GM18868 (cell line): ENCODE measurements around the gene TSPAN15.

Source experiments
- ATAC-seq: cut with Tn5 transposase; IDR thresholded peaks from one replicate; pipeline ENCODE4 v1.9.1; 2021; ENCODE audit warnings: mild to moderate bottlenecking, moderate library complexity; ENCODE audit not compliant: unreplicated experiment

The TSPAN15 gene

GRCh38 chr10:69499726-69500689 is 48.7 kb downstream of the TSPAN15 start:
- no peak for ATAC-seq

- ATAC-seq: no peak
These were observed 49.7 kb downstream of the TSPAN15 start for GRCh38 chr10:69500864-69501468.

- no peak for ATAC-seq
These were observed 50.4 kb downstream of the TSPAN15 start for GRCh38 chr10:69501657-69502056.

- no peak for ATAC-seq
These were observed 51.3 kb downstream of the TSPAN15 start for GRCh38 chr10:69502589-69502988.

- ATAC-seq: no peak
These were observed 52.0 kb downstream of the TSPAN15 start for GRCh38 chr10:69503001-69503895.

GRCh38 chr10:69503896-69504265 is 52.6 kb downstream of the TSPAN15 start:
- no peak for ATAC-seq

GRCh38 chr10:69504576-69505250 is 53.4 kb downstream of the TSPAN15 start:
- ATAC-seq: no peak

- ATAC-seq: no peak
These were observed 54.5 kb downstream of the TSPAN15 start for GRCh38 chr10:69505636-69506318.

GRCh38 chr10:69506487-69506833 is 55.2 kb downstream of the TSPAN15 start:
- no peak for ATAC-seq

- no peak for ATAC-seq
These were observed 55.8 kb downstream of the TSPAN15 start for GRCh38 chr10:69506834-69507713.

- ATAC-seq: no peak
These were observed 57.6 kb downstream of the TSPAN15 start for GRCh38 chr10:69508738-69509340.

- ATAC-seq: no peak
These were observed 61.6 kb downstream of the TSPAN15 start for GRCh38 chr10:69512901-69513300.

GRCh38 chr10:69513617-69514016 is 62.4 kb downstream of the TSPAN15 start:
- no peak for ATAC-seq

GRCh38 chr10:69515699-69516259 is 64.5 kb downstream of the TSPAN15 start:
- ATAC-seq: peak; percentile 69

- no peak for ATAC-seq
These were observed 65.1 kb downstream of the TSPAN15 start for GRCh38 chr10:69516316-69516715.

GRCh38 chr10:69516796-69517195 is 65.5 kb downstream of the TSPAN15 start:
- no peak for ATAC-seq

GRCh38 chr10:69517271-69517848 is 66.1 kb downstream of the TSPAN15 start:
- ATAC-seq: no peak

- ATAC-seq: no peak
These were observed 76.7 kb downstream of the TSPAN15 start for GRCh38 chr10:69527961-69528360.
